Motor neuron (in vitro differentiated cells): ENCODE results near the gene MORC1. TPM values are rescaled to one million over a fixed set of nuclear protein-coding genes. Genes with fewer than 3 reads are reported as not detected.

Experiments used
- ATAC-seq, 8 experiments: fragments of 200-7000 bp; cut with Tn5 transposase; replicated peaks in 6 of 8; 2 replicates each; pipeline ENCODE4 v1.8.0; 2021; ENCODE audit warnings: mild to moderate bottlenecking in 8 of 8, moderate library complexity in 8 of 8
- H3K27ac ChIP-seq, 2 donors: fragments of 250-450 bp; sonication (Bioruptor Pico); 2 replicates each; pipeline ENCODE4 v1.9.0; 2021; ENCODE audit warnings: antibody characterized with exemption in 2 of 2, mild to moderate bottlenecking in 2 of 2, moderate library complexity in 1 of 2
- H3K4me1 ChIP-seq, 2 donors: fragments of 250-450 bp; sonication (Bioruptor Pico); replicated peaks in 1 of 2; 2 replicates each; pipeline ENCODE4 v1.6.1; 2021; ENCODE audit warnings: antibody characterized with exemption in 2 of 2, mild to moderate bottlenecking in 2 of 2, moderate library complexity in 1 of 2
- H3K4me3 ChIP-seq, 5 donors: fragments of 250-450 bp; sonication (Bioruptor Pico); 2 replicates each; pipeline ENCODE4 v1.9.0; 2021; ENCODE audit warnings: antibody characterized with exemption in 5 of 5, mild to moderate bottlenecking in 5 of 5, moderate library complexity in 4 of 5
- WGBS, 10 experiments: fragments of 450-650 bp; shearing (Covaris generic); methylation state at CpG; one replicate each; pipeline ENCODE4 v1.0.0; 2022; 5-methylcytosine and 5-hydroxymethylcytosine counted together
- in situ Hi-C, 9 experiments: fragments of 400-800 bp; cut with MboI; loops; one replicate each; pipeline ENCODE4 v1.15.0; 2021; ENCODE audit warnings: low sequenced_read_pairs in 9 of 9, low pct_unique_long_range_greater_than_20kb in 2 of 9; ENCODE audit not compliant: unreplicated experiment in 9 of 9
- total RNA-seq, 8 experiments: library from RNA; unstranded; fragments of 300-600 nt; gene quantifications; 2 replicates each; pipeline versions ENCODE4 v1.2.3 to v1.2.4, GENCODE V29; 2022

Gene MORC1
- total RNA-seq, 8 experiments from 2014 or later, result 0.05 to 0.35 (median 0.14) TPM; not detected in 4

DNA sequence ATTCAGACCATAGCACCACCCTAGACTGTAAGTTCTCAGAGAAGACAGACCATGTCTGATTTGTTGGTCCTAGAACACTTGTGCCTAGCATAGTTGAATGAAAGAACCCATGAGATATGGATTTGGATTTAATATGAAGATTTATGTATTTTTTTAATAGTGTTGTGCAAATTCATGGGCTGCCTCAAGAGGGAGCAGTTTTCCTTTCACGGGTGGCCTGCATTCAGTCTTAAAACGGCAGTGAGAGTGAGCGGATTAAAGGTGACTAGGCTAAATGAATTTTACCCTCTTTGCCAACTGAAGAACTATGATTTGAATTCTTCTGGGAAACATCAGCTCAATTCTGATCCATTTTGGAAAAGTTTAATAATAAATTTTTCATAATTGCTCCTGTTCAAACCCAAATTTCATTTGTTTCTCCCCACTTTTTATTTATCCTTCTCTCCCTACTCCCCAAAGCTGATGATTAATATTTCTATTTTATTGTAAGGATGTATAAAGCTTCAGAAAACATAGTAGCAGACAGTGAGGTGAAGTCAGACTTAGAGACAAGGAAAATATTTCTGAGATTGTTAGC is 67.3 kb downstream of the MORC1 start:
- 27 to 100% (median 69%) methylated on average over 1 to 3 of the region's 3 CpGs; no CpG with 5 or more reads in 2 of the 10 experiments for WGBS, 10 experiments
- ATAC-seq, result peak in 1 of 8 experiments; percentile 21
- peaks cover 0 to 8% of the 10 kb centered on the region in 2 donors for H3K4me1 ChIP-seq
- H3K27ac ChIP-seq, result no peak overlapping the region
- H3K4me3 ChIP-seq, result no peak overlapping the region
- in situ Hi-C loops, result no loop called here

DNA sequence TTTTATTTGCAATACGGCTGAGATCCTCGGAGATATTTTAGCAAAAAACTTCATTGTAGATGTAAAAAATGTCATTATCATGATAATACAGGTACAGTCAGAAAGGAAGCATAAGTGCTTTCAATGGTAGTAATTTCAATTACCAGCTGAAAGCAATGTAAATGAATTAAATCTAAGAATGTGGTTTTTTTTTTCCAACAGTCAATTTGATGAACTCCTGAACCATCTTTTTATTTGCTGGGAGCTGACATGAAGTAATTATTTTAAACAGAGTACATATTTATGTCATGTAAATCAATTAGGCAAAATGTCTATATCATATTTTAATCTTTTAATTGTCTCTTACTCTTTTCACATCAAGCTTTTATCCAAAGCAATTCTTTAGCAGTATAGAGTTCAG is 70.6 kb downstream of the MORC1 start:
- no peak for ATAC-seq
- WGBS, 10 experiments, result 0 to 86% (median 55%) methylated on average over 1 to 2 of the region's 2 CpGs; no CpG with 5 or more reads in 1 of the 10 experiments
- in situ Hi-C loops, result no loop called here
- Histone ChIP-seq H3K4me1 (peaks cover 0 to 8% of the 10 kb centered on the region in 2 donors), H3K27ac (no peak overlapping the region), H3K4me3 (no peak overlapping the region)

DNA sequence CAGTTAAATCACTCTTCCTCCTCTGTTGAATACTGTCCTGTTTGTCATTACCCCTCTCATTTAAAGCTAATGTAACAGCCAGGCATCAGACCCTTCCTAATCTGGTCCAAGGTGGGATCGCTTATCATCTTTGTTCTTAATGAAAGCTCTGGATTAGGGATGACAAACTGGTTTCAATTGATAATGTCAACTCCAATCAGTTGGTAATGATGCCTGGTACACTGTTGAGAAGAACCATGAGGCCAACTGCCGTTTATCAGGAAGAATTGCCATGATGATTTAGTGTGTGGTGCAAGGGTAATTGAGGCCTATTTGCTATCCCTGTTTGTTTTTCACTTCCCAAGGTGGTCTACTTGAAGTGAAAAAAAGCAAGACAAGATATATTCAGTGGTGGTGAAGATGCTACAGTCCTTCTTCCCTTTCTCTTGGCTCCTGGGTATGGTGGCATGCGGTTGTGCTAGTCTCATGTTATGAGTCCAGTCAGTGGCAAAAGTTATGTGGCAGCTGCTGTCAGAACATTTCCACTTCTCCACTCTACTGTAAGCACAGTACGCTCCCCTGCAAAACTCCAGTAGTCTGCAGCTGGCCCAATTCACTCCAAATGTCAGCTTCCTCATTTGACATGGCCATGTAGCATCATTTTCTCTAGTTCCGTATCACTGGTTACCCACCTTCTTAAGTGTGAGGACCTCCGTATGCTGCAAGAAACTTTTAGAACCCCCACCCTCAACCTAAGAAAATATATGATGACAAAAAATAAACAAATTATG is 72.5 kb downstream of the MORC1 start:
- WGBS, 10 experiments, result 22 to 100% (median 91%) methylated on average over 1 to 6 of the region's 6 CpGs; no CpG with 5 or more reads in 1 of the 10 experiments
- Histone ChIP-seq H3K4me3 (no peak overlapping the region), H3K27ac (no peak overlapping the region), H3K4me1 (peaks cover 0 to 8% of the 10 kb centered on the region in 2 donors)
- ATAC-seq, result no peak
- in situ Hi-C loops, result no loop called here

DNA sequence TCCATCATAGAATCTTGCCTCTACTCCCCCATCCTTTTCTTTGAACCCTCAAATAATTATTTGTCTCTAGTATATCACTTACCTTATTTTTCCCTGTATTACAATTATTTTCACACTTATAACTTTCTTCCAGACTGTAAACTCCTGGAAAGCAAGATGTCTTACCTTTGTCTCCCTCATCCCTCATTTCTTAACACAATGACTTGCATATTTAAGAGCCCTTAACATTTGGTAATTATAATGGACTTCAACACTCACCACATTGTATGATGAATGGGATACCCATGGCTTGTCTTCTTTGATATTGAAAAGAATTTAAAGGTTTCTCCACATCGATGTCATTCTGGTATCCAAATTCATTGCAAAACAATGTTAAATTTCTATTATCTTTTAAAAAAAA is 82.9 kb downstream of the MORC1 start:
- 0 to 100% (median 63%) methylated on average over 1 of the region's 1 CpG; no CpG with 5 or more reads in 1 of the 10 experiments for WGBS, 10 experiments
- in situ Hi-C loops, result no loop called here
- Histone ChIP-seq H3K27ac (no peak overlapping the region), H3K4me3 (no peak overlapping the region), H3K4me1 (no peaks in the 10 kb centered on the region)
- ATAC-seq, result no peak

DNA sequence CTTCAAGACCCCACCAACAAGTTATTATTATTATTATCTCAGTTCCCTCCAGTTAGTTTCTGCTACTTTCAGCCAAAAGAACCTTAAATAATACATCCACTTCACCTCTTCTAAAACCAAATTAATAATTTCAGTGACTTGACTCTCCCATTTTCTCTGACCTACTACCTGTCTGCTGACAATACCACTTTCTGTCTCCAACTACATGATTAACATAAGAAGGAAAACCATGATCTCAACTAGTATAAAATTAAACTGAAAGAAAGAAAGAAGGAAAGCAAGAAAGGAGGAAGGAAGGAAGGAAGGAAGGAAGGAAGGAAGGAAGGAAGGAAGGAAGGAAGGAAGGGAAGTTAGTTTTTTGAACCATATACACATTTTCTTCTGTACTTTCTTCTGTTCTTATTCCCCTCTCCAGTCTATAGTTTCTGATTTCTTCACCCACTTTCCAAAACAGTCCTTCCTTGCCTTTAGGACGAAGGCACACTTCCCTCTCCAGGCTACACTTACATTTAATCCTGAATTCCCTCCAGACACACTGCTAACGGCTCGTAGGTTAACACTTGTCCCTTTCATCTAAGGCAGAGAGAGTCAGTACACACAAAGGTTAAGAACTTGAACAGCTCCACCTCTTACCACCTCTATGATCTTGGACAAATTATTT is 84.8 kb downstream of the MORC1 start:
- Histone ChIP-seq H3K4me1 (no peaks in the 10 kb centered on the region), H3K4me3 (no peak overlapping the region), H3K27ac (no peak overlapping the region)
- WGBS, 10 experiments, result 0 to 90% (median 33%) methylated on average over 1 to 3 of the region's 3 CpGs; no CpG with 5 or more reads in 3 of the 10 experiments
- in situ Hi-C loops, result no loop called here
- ATAC-seq, result no peak

DNA sequence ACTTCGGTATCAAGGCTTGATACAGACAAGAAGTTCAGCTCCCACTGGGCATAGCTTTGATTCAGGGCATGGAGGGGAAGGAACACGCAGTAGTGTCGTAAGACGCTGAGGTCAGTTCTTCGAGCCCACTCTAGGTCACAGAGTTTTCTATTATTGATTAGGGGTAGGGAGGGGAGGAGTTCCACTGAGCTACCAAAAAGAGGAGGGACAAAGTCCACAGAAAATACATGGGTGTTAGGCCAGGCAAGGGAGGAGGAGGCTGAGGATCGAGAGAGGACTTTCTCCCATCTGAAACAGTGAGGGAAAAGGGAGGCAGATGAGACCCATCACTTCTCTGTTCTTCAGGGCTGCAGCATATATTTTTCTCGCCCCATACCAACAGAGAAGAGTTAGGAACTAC is 89.2 kb downstream of the MORC1 start:
- Histone ChIP-seq H3K27ac (no peak overlapping the region), H3K4me3 (no peak overlapping the region), H3K4me1 (no peaks in the 10 kb centered on the region)
- in situ Hi-C loops, result no loop called here
- no peak for ATAC-seq
- WGBS, 10 experiments, result 0 to 100% (median 65%) methylated on average over 1 to 7 of the region's 7 CpGs; no CpG with 5 or more reads in 2 of the 10 experiments

DNA sequence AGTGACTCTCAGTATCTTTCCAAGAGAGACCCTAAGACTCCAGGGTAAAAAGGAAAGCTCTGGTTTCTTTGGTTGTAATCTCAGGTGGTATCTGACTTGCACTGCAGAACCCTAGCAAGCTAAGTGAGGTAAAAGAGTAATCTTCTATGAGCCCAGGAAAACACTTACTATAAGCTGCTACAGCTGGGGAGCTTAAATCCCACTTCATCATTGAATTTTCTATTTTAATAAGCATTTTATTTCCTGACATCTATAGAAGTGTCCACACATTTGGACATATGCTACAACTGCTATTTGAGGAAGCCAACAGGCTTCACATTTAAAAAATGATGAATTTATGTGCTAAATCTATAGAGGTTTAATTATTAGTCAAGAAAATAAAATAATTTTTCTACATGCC is 91.1 kb downstream of the MORC1 start:
- peaks cover 0 to 2% of the 10 kb centered on the region in 2 donors for H3K4me1 ChIP-seq
- in situ Hi-C loops, result no loop called here
- no peak overlapping the region for H3K4me3 ChIP-seq
- no peak overlapping the region for H3K27ac ChIP-seq
- no peak for ATAC-seq

DNA sequence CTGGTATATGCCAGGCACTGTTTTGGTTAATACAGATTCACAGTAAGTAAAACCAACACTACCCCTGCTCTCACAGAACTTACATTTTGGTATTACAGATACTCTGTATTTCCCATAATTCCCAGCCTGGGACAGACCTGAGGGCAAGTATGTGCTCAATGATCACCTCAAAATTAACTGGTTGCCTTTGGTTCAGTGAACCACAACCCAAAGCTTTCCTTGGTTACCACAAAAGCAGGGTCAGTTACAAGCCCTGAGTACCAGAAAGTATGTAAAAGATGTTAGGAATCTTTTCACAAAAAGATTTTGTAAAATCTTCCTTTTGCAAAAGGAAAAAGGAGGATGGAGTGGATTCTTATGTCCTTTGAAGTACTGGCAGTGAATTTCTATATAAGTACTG is 92.0 kb downstream of the MORC1 start:
- Histone ChIP-seq H3K4me1 (peaks cover 0 to 2% of the 10 kb centered on the region in 2 donors), H3K4me3 (no peak overlapping the region), H3K27ac (no peak overlapping the region)
- in situ Hi-C loops, result no loop called here
- ATAC-seq, result no peak

DNA sequence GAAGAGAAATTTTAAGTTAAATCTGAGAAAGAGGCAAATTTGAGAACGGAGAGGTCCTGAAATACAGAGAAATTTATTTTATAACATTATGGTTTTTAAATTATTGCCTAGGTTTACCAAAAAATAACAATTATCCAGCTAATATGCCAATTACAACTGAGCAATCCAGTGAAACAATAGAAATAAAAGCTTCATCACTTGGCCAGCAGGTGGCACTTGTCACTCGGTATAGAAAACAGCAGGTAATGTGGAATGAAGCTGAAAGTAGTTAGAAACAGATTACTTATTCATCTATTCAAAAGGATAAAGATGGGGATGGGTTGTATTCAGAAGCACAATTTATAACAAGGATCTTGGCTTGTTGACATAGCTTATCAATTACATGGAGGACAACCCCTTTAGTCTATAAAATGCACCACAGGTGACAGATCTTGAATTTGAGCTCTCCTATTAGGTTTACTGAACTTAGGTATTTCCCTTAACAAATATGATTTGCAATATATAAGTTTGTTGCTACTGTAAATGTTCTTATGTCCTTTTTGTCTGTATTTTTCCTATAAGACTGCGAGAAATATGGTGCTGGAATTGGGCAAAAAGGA is 94.2 kb downstream of the MORC1 start:
- no peak overlapping the region for H3K4me3 ChIP-seq
- peaks cover 0 to 2% of the 10 kb centered on the region in 2 donors for H3K4me1 ChIP-seq
- 0 to 44% (median 24%) methylated on average over 2 to 3 of the region's 3 CpGs for WGBS, 10 experiments
- in situ Hi-C loops, result no loop called here
- peak; percentile 22 to 64 (median 54) for ATAC-seq
- no peak overlapping the region for H3K27ac ChIP-seq

DNA sequence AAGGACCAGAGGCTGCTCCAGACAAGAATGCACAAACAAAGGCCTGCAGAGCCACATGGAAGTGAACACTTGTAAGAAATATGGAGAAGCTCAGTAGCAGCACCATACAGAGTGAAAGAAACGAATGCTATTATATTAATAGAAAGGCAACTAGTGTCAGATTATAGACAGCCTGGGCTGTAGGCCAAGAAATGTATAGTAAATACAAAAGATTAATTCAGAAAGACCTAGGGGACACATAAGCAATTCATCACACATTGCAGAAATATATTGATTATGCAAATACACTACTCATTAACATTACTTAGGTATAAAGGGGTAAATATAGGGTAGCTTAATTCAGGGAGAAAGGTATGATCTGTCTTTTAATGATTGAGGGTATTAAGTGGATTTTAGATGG is 94.8 kb downstream of the MORC1 start:
- Histone ChIP-seq H3K4me3 (no peak overlapping the region), H3K4me1 (peaks cover 0 to 2% of the 10 kb centered on the region in 2 donors), H3K27ac (no peak overlapping the region)
- in situ Hi-C loops, result no loop called here
- 0 to 100% (median 67%) methylated on average over 1 of the region's 1 CpG; no CpG with 5 or more reads in 1 of the 10 experiments for WGBS, 10 experiments
- ATAC-seq, result peak in 5 of 8 experiments; percentile 12 to 76 (median 36)

DNA sequence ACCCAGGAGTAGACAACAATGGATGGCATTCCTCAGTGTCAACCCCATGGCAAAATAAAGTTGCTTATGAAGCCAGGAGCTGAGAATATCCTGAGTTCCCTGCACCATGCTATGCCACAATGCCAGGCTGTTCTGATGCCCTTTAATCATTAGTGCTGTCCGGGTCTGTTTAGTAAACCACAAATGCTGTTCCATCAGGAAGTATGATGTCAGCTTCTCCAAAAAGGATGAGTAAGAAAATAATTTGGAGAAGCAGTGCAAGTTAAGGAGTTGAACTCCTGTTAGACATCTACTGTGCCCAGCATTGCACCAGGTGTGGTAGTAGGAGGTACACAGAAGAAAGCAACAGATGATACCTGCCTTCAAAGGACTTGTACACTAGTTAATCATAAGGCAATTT is 96.4 kb downstream of the MORC1 start:
- H3K4me1 ChIP-seq, result peaks cover 0 to 2% of the 10 kb centered on the region in 2 donors
- no peak for ATAC-seq
- 50 to 80% methylated on average over 1 of the region's 1 CpG; no CpG with 5 or more reads in 8 of the 10 experiments for WGBS, 10 experiments
- no peak overlapping the region for H3K4me3 ChIP-seq
- in situ Hi-C loops, result no loop called here
- H3K27ac ChIP-seq, result no peak overlapping the region

DNA sequence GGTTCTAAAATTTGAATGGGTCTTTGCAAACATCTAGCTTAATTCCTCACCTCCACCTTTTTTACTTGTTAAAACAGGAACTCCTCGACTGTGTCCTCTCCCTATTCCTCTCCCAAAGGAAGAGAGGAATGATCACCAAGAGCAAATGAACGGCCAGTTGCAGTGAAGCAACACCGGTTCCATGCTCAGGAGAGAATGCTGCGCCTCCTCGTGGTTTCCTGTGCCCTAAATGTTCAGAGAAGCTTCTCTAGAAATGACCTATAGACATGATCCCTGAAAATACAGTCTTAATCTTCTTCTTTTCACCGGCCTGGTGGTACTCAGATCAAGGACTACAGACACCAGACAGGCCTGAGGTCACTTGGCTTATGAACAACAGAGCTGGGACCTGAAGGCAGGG is 99.1 kb downstream of the MORC1 start:
- ATAC-seq, result peak in 1 of 8 experiments; percentile 44
- peaks cover 0 to 2% of the 10 kb centered on the region in 2 donors for H3K4me1 ChIP-seq
- no peak overlapping the region for H3K4me3 ChIP-seq
- 0 to 90% (median 45%) methylated on average over 2 to 6 of the region's 6 CpGs; no CpG with 5 or more reads in 2 of the 10 experiments for WGBS, 10 experiments
- in situ Hi-C loops, result no loop called here
- no peak overlapping the region for H3K27ac ChIP-seq

DNA sequence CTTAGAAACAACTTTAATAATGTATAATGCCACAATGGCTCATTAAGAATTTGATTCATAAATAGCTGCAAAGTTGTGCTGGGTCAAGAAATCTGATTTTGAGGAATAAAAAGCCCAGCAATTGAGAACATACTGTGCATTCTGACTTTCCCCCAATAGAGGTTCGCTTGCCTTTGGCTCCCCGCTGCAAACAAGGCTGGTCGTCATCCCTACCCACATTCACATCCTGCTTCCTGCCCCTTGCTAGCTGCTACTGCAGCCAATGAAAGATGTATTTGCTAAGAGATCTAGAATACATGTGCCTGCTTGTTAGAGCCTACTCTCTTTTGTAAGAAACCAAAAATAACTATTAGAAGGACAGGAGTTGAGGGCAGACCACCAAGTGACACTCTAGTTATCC is 112.5 kb downstream of the MORC1 start:
- no peak overlapping the region for H3K27ac ChIP-seq
- WGBS, 10 experiments, result 5 to 100% (median 90%) methylated on average over 1 to 3 of the region's 3 CpGs; no CpG with 5 or more reads in 3 of the 10 experiments
- no peak overlapping the region for H3K4me3 ChIP-seq
- H3K4me1 ChIP-seq, result no peaks in the 10 kb centered on the region
- no peak for ATAC-seq
- in situ Hi-C loops, result no loop called here
